Glomerular endothelial cell (primary cell): ENCODE measurements around the gene SUDS3. TPM values are rescaled to one million over a fixed set of nuclear protein-coding genes. Genes with fewer than 3 reads are reported as not detected.
"Not testable (repeated sequence)": the region's sequence is repeated elsewhere in the genome, so short reads cannot be mapped to it uniquely, and the experiment has no call there.

Experiments
- DNase-seq: peaks from one replicate; pipeline ENCODE4 v3.0.0-alpha.2; 2011; ENCODE audit warnings: low read depth, low spot score; ENCODE audit errors: extremely low read depth
- total RNA-seq: library from RNA; depleted of rRNA; stranded (reverse); fragments of >200 nt; gene quantifications from 2 replicates; pipeline ENCODE4 v1.2.3, GENCODE V29; 2015

SUDS3 gene
- 23.2 and 43.2 TPM in 2 replicates for total RNA-seq

DNA sequence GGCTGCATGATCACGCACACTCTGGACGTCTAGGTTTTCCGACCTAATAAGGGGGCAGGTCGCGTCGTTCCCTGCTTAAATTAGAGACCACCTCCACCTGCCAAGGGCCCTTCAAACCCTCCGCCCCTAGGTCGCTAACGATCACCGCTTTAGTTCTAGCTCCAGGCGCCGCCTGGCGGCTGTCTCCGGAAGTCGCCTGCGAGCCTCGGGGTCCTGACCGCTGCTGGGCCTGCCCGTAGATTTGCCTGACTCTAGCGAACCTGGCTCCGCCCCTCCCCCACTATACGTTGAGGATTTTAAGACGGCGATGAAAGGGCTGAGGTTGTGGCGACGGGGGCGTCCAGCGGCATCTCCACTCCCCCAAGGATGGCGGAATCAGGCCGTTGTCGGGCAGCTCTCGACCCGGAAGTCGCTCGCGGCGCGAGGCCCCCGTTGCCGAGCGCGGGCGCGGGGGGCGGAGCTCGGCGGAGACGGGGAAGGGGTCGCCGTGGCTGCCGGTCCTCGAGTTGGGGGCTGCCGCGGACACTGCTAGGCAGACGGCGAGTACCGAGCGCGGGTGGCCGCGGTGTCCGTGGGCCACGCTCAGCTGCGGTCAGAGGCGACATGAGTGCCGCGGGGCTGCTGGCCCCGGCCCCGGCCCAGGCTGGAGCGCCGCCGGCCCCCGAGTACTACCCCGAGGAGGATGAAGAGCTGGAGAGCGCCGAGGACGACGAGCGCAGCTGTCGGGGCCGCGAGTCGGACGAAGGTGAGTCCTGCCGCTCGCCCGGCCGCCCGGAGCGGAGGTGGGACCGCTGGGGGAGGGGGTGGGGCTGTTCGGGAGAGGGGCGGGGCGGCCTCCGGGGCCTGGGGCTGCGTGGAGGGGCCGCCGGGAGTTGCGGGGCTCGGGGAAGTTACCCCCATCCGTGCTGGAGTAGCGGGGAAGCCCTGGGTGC, at the start of gene SUDS3:
TSS of gene SUDS3 (plus strand) at position 467 of the 932 bp plus-strand sequence. CDS start at position 604, 137 bp downstream.
- peak; percentile 61 for DNase-seq

- DNase-seq, result no peak
These were observed 49.4 kb upstream of the SUDS3 start for GRCh38 chr12:118326991-118327390.

DNA sequence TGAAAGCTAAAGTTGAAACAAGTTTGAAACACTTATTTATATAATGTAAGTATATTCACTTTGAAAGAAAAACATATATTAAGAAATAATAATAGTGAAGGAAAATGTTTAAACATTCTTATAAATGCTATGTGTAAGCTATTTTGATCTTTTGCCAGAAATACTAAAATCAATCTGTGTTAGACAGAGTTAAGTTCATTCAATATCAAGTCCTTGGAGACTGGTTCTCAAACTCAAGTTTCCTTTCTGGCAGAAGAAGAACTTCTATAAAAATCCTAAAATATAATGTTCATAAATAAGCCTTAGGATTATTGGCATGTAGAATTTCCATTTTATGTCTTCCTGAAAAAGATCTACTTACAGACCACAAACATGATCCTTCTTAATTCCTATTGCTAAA, 49.0 kb upstream of the SUDS3 start:
- no peak for DNase-seq

DNA sequence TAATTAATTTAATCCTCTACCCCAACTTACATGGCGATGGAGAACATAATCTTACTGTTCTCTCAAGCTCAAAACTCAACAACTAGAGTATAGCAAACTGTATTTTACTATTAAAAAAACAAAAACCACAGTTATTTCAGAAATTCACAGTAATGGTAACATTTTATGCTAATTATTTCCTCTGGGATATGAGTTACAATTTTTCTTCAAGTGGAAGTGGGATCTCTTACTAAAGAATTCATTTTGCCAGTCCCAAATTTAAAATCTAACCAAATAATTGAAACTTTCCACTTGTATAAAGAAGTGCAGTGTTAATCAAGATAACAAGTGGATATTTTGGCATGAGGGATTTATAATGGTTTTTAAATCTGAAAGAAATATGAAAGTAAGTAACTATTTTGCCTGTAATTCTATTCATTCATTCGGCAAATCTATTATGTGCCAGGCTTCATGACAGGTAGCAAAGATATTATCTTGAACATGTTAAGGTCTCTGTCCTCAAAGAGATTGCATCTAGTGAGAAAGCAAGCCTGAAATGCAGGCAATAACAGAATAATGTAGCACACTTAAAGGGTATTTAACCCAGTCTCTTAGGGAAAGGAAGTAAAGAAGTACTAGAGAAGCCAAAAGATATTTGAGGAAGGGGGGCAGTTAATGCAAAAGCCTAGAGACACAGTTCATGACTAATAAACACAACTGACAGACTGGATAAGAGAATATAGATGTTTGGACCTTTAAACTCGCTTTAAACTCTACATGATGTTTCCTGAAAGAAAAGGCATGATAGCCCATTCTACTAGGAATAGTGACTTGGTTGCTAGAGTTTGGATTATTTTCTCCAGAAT, 47.6 kb upstream of the SUDS3 start:
- no peak for DNase-seq

DNA sequence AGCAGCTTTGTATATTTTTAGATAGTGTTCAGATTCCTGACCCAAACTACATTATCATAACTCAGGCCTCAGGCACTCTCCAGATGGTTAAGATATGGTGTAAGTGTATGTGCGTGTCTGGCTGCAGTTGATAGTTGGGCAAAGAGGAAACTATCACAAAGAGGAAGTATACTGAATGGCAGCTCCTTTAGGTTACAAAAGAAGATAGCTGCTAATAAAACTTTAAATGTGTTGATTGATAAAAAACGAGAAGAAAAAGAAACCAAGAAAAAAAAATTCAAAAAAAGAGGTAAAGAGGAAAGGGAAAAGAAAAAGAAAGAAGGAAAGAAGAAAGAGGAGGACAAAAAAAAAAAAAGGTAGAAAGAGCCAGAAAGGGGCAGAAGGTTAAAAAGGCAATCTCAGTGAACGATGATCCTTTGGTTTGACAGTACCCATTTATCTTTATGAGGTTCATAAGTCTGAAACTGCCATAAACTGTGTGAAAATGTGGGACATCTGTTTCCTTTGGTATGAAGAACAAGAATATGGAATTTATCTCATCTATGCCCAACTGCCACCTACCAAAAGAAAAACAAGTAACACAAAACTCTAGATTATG, 45.8 kb upstream of the SUDS3 start:
- no peak for DNase-seq

DNA sequence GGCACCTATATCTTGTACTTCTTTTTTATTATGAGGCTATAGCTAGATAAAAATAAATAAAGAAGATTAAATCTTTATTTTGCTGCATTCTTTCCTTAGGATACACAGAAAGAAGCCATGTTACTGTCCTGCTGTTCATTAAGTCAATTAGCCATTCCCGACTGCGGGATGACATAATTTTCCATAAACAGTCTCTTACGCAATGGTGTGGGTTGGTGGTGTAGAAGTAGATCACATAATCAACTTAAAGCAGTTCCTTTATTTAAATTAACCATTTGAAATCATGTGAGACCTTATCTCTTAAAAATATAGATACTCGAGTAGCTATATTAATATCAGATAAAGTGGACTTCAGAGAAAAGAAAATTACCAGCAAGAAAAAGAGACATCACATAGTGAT, 43.8 kb upstream of the SUDS3 start:
- DNase-seq, result no peak

GRCh38 chr12:118334241-118334640, 42.1 kb upstream of the SUDS3 start:
- DNase-seq, result no peak

- DNase-seq, result no peak
These were observed 41.3 kb upstream of the SUDS3 start for GRCh38 chr12:118334939-118335567.

DNA sequence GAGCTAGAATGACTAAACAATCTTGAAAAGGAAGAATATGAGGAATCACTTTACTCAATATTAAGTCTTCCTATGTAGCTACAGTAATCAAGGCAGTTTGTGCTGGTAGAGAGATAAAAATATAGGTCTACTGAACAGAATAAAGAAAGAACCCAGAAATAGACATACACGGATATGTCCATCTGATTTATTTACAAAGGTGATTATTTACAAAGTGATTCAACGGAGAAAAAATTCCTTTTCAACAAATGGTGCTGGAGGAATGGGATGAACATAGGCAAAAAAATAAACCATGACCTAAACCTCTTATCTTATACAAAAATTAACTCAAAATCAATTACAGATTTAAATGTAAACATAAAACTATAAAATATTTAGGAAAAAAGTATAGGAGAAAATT, 40.2 kb upstream of the SUDS3 start:
- DNase-seq, result no peak

GRCh38 chr12:118337194-118337838, 39.0 kb upstream of the SUDS3 start:
- DNase-seq, result no peak

GRCh38 chr12:118342090-118342489, 34.3 kb upstream of the SUDS3 start:
- no peak for DNase-seq

GRCh38 chr12:118344829-118345228, 31.5 kb upstream of the SUDS3 start:
- DNase-seq, result no peak

GRCh38 chr12:118345355-118345754, 31.0 kb upstream of the SUDS3 start:
- DNase-seq, result no peak

GRCh38 chr12:118346895-118347294, 29.5 kb upstream of the SUDS3 start:
- DNase-seq, result no peak

DNA sequence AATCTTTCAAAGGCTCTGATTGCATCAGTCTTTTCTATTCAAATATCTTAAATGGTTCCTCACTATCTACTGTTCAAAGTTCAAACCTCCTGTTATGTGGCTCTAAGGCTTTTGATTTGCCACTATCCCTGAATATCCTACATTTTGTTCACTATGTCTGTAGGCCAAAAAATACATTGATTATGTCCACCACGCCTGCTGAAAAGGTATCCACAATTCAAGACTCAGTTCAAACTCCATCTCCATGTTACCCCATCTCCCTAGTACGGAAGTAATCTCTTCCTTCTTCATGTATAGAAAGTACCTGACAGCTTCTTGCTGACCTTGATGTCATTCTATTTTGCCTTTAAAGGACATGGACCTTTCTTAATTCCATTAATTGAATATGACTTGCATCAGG, 28.4 kb upstream of the SUDS3 start:
- no peak for DNase-seq

- no peak for DNase-seq
These were observed 25.3 kb upstream of the SUDS3 start for GRCh38 chr12:118350908-118351559.

DNA sequence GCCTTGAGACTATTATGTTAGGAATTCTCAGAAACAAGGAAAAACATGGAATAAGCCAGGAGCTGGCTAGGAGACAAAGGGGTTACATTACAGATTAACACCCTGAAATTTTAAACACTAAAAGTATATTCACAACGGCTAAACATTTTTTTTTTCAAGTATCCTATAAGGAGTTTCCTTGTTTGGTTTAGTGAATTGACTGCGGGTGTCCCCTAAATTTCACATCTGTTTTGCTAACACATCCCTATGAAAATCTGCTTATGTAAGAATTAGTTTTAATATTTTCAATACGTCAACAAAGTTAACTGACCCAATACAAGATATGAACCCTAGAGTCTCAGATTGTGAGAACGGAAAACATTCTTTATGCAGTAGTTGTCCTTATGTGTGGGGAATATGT, 22.6 kb upstream of the SUDS3 start:
- no peak for DNase-seq

GRCh38 chr12:118354503-118354902, 21.9 kb upstream of the SUDS3 start:
- DNase-seq, result not testable (repeated sequence)

DNA sequence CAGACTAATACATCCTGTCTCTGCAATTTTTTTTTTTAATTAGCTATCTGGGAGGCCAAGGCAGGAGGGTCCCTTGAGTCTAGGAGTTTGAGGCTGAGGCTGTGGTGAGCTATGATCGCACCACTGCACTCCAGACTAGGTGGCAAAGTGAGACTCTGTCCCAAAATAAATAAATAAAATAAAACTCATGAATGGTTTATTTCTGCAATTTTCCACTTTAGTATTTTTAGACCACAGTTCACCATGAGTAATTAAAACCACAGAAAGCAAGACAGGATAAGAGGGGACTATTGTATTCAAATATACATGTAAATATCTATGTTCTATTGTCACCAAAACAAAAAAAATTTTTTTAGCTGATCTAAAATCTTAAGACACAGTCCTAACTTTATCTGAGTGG, 21.5 kb upstream of the SUDS3 start:
- no peak for DNase-seq

DNA sequence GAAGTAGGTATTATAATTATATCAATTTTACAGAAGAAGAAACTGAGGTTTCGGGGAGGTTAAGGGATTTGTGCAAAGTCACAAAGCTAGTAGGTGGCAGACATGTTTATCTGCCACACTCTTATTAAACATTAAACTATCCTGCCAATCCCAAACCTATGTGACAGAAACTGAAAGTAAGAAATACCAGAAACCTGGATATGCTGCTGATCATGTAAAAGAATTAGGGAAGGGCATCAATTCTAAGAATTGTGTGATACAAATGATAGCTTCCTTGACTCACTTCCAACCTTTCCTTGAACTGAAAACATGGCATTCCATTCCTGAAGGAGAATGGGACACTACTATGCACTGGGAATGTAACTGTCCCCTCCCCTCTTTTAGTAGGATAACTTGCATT, 20.5 kb upstream of the SUDS3 start:
- DNase-seq, result no peak
